Endothelial cell (in vitro differentiated cells): Measurements from ENCODE around the gene GPR157. TPM values are rescaled to one million over a fixed set of nuclear protein-coding genes. Genes with fewer than 3 reads are reported as not detected.
A peak's percentile ranks its signal among the peaks of the same experiment; 100 is the strongest.

Experiments used
- DNase-seq: peaks from one replicate; pipeline ENCODE4 v3.0.0; 2021; ENCODE audit warnings: low spot score
- H3K27ac Mint-ChIP-seq: one replicate; pipeline ENCODE4 v1.8.0; 2021; ENCODE audit warnings: mixed read lengths, inconsistent platforms; ENCODE audit not compliant: unreplicated experiment
- H3K27me3 Mint-ChIP-seq: one replicate; pipeline ENCODE4 v1.8.0; 2021; ENCODE audit warnings: mild to moderate bottlenecking, moderate library complexity, mixed read lengths, inconsistent platforms; ENCODE audit not compliant: unreplicated experiment
- H3K36me3 Mint-ChIP-seq: one replicate; pipeline ENCODE4 v1.8.0; 2021; ENCODE audit warnings: mild to moderate bottlenecking, low read depth, mixed read lengths, inconsistent platforms; ENCODE audit not compliant: unreplicated experiment
- H3K4me1 Mint-ChIP-seq: one replicate; pipeline ENCODE4 v1.8.0; 2021; ENCODE audit warnings: mild to moderate bottlenecking, mixed read lengths, inconsistent platforms; ENCODE audit not compliant: unreplicated experiment
- H3K4me3 Mint-ChIP-seq: one replicate; pipeline ENCODE4 v1.8.0; 2021; ENCODE audit warnings: mild to moderate bottlenecking, mixed read lengths, inconsistent platforms; ENCODE audit not compliant: unreplicated experiment
- H3K9me3 Mint-ChIP-seq: one replicate; pipeline ENCODE4 v1.8.0; 2021; ENCODE audit warnings: mixed read lengths, inconsistent platforms; ENCODE audit not compliant: unreplicated experiment
- total RNA-seq: library from RNA; stranded (reverse); fragmentation: NEBNext Ultra II Directional; extraction: Animal tissue kit (Norgen Biotek cat#: 25700); gene quantifications from one replicate; pipeline ENCODE4 v1.2.1, GENCODE V29; 2021; ENCODE audit not compliant: unreplicated experiment
- TF ChIP-seq, protein P1 (sequence below): fragments of 200-600 bp; sonication (generic); IDR thresholded peaks from one replicate; pipeline ENCODE4 v1.5.0; 2021; ENCODE audit warnings: antibody characterized with exemption; ENCODE audit not compliant: unreplicated experiment

Gene GPR157
- total RNA-seq, 1 donor from 2014 or later, result 2.8 TPM

DNA sequence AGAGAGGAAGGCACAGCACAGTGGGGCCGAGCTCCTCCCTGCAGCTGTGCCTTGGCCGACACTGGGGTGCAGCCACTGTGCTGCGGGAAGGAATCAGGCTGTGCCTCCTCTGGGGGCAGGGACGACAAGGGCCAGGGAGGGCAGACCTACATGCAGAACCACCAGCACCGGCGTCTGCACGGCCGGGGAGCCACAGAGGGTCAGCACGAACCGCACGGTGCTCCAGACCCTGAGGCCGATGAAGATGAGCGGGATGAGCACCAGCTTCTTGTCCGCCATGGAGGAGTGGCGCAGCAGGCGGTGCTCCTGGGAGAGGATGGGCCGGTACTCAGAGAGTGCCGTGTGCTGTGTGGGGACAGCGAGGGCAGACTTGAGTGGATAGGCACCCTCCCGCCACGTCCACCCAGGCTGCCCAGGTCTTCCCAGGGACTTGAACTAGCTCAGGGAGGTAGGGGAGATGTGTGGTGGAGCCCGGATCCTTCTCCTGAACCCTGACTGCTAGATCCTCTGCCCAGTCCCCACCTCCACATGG lies 23.5 kb downstream of the GPR157 start:
- Mint-ChIP-seq H3K4me1 (no peaks in the 10 kb centered on the region), H3K36me3 (no peaks in the 10 kb centered on the region)

DNA sequence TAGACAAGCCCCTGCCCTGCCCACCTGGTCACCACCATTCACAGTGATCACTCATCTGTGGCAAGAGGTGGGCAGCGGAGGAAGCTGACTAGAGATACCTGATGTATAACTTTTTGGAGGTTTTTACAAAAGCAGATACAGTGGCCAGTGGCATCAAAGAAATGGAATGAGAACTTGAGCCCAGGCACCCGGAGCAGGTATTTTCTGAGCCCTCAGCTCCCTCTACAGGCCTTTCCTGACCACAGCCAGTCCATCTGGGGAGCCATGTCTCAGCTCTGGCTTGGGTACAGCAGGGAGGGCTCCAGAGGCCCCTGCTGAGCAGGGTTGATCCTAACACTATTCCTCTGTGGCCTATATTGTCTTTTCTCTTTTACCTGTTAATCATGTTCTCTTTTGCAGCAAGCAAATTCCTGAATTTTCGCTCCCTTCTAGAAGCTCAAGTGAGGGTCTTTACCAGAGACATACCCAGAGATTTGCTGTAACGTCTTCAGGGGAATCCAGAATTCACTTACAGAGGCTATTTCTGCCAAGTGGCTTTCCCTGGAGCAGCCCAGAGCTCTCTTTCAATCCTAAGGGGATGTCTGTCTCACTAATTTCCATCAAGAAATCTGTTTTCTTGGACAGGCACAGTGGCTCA lies 27.3 kb downstream of the GPR157 start:
- TF ChIP-seq, protein P1, sequence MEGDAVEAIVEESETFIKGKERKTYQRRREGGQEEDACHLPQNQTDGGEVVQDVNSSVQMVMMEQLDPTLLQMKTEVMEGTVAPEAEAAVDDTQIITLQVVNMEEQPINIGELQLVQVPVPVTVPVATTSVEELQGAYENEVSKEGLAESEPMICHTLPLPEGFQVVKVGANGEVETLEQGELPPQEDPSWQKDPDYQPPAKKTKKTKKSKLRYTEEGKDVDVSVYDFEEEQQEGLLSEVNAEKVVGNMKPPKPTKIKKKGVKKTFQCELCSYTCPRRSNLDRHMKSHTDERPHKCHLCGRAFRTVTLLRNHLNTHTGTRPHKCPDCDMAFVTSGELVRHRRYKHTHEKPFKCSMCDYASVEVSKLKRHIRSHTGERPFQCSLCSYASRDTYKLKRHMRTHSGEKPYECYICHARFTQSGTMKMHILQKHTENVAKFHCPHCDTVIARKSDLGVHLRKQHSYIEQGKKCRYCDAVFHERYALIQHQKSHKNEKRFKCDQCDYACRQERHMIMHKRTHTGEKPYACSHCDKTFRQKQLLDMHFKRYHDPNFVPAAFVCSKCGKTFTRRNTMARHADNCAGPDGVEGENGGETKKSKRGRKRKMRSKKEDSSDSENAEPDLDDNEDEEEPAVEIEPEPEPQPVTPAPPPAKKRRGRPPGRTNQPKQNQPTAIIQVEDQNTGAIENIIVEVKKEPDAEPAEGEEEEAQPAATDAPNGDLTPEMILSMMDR, result peak; percentile 37
- Mint-ChIP-seq H3K9me3 (no peaks in the 10 kb centered on the region), H3K4me1 (no peaks in the 10 kb centered on the region), H3K4me3 (no peak overlapping the region), H3K27ac (no peak overlapping the region), H3K27me3 (peaks cover 2% of the 10 kb centered on the region), H3K36me3 (no peaks in the 10 kb centered on the region)
- peak; percentile 56 for DNase-seq

More for the DNA sequence above, 23.5 kb downstream of the GPR157 start:
- DNase-seq, result no peak
- Mint-ChIP-seq H3K4me3 (no peak overlapping the region), H3K9me3 (no peaks in the 10 kb centered on the region), H3K27ac (no peak overlapping the region), H3K27me3 (peaks cover 5% of the 10 kb centered on the region)
- TF ChIP-seq, protein P1, result no peak

DNA sequence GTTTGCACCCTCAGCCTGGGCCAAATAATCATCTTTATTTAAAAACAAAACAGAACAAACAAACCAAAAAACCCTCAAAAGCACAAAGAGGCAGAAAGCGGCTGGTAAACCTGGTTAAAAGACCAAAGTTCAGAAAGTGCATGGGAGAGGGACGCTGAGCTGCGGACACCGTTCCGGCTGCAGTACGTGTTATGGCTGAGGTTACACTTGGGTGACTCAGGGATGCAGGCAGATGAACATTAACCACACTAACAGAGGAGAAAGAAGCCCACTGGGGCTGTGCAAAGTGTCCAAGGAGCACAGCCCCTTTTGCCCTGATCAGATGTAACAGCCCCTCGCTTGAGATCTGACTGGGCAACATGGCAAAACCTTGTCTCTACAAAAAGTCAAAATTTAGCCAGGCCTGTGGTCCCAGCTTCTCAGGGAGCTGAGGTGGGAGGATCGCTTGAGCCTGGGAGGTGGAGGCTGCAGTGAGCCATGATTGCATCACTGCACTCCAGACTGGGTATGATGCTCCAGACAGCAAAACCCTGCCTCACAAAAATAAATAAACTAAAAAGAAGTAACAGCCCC lies 28.3 kb downstream of the GPR157 start:
- H3K4me3 Mint-ChIP-seq, result no peak overlapping the region
- H3K27ac Mint-ChIP-seq, result no peak overlapping the region
- peaks cover 3% of the 10 kb centered on the region for H3K9me3 Mint-ChIP-seq
- TF ChIP-seq, protein P1, result no peak
- peaks cover 2% of the 10 kb centered on the region for H3K27me3 Mint-ChIP-seq
- H3K4me1 Mint-ChIP-seq, result no peaks in the 10 kb centered on the region
- no peak for DNase-seq
- no peaks in the 10 kb centered on the region for H3K36me3 Mint-ChIP-seq

DNA sequence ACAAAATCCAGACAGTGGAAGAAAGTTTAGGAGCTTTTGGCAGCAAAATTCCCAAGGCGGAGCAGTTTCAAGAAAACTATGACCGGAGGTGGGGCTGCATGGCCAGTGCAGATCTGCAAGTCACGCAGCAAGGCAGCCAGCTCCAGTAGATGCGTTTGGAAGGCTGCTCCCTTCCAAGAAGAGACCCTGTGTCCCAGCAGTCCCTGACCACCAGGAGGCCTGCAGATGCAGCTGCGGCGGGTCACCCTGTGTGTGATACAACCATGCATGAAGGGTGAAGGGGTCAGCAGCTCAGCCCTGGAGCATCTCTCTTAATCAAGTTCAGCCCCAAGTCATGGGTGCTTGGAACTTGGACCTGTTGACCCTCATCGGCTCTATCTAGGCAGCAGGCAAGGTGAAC lies 29.3 kb downstream of the GPR157 start:
- Mint-ChIP-seq H3K9me3 (peaks cover 7% of the 10 kb centered on the region), H3K4me3 (no peak overlapping the region), H3K4me1 (no peaks in the 10 kb centered on the region), H3K27ac (no peak overlapping the region), H3K27me3 (peaks cover under 1% of the 10 kb centered on the region), H3K36me3 (no peaks in the 10 kb centered on the region)
- TF ChIP-seq, protein P1, result no peak
- DNase-seq, result no peak
